ENCODE data around the gene ALPK3. TPM values are rescaled to one million over a fixed set of nuclear protein-coding genes. Genes with fewer than 3 reads are reported as not detected.

ALPK3 gene
- total and polyA plus RNA-seq, 9 of the 15 experiments (the other 6 are each of a cell fraction or from before 2014, with no cell fraction given), result 0.04 to 1.0 (median 0.07) TPM; not detected in 2

- TF ChIP-seq, protein P1, sequence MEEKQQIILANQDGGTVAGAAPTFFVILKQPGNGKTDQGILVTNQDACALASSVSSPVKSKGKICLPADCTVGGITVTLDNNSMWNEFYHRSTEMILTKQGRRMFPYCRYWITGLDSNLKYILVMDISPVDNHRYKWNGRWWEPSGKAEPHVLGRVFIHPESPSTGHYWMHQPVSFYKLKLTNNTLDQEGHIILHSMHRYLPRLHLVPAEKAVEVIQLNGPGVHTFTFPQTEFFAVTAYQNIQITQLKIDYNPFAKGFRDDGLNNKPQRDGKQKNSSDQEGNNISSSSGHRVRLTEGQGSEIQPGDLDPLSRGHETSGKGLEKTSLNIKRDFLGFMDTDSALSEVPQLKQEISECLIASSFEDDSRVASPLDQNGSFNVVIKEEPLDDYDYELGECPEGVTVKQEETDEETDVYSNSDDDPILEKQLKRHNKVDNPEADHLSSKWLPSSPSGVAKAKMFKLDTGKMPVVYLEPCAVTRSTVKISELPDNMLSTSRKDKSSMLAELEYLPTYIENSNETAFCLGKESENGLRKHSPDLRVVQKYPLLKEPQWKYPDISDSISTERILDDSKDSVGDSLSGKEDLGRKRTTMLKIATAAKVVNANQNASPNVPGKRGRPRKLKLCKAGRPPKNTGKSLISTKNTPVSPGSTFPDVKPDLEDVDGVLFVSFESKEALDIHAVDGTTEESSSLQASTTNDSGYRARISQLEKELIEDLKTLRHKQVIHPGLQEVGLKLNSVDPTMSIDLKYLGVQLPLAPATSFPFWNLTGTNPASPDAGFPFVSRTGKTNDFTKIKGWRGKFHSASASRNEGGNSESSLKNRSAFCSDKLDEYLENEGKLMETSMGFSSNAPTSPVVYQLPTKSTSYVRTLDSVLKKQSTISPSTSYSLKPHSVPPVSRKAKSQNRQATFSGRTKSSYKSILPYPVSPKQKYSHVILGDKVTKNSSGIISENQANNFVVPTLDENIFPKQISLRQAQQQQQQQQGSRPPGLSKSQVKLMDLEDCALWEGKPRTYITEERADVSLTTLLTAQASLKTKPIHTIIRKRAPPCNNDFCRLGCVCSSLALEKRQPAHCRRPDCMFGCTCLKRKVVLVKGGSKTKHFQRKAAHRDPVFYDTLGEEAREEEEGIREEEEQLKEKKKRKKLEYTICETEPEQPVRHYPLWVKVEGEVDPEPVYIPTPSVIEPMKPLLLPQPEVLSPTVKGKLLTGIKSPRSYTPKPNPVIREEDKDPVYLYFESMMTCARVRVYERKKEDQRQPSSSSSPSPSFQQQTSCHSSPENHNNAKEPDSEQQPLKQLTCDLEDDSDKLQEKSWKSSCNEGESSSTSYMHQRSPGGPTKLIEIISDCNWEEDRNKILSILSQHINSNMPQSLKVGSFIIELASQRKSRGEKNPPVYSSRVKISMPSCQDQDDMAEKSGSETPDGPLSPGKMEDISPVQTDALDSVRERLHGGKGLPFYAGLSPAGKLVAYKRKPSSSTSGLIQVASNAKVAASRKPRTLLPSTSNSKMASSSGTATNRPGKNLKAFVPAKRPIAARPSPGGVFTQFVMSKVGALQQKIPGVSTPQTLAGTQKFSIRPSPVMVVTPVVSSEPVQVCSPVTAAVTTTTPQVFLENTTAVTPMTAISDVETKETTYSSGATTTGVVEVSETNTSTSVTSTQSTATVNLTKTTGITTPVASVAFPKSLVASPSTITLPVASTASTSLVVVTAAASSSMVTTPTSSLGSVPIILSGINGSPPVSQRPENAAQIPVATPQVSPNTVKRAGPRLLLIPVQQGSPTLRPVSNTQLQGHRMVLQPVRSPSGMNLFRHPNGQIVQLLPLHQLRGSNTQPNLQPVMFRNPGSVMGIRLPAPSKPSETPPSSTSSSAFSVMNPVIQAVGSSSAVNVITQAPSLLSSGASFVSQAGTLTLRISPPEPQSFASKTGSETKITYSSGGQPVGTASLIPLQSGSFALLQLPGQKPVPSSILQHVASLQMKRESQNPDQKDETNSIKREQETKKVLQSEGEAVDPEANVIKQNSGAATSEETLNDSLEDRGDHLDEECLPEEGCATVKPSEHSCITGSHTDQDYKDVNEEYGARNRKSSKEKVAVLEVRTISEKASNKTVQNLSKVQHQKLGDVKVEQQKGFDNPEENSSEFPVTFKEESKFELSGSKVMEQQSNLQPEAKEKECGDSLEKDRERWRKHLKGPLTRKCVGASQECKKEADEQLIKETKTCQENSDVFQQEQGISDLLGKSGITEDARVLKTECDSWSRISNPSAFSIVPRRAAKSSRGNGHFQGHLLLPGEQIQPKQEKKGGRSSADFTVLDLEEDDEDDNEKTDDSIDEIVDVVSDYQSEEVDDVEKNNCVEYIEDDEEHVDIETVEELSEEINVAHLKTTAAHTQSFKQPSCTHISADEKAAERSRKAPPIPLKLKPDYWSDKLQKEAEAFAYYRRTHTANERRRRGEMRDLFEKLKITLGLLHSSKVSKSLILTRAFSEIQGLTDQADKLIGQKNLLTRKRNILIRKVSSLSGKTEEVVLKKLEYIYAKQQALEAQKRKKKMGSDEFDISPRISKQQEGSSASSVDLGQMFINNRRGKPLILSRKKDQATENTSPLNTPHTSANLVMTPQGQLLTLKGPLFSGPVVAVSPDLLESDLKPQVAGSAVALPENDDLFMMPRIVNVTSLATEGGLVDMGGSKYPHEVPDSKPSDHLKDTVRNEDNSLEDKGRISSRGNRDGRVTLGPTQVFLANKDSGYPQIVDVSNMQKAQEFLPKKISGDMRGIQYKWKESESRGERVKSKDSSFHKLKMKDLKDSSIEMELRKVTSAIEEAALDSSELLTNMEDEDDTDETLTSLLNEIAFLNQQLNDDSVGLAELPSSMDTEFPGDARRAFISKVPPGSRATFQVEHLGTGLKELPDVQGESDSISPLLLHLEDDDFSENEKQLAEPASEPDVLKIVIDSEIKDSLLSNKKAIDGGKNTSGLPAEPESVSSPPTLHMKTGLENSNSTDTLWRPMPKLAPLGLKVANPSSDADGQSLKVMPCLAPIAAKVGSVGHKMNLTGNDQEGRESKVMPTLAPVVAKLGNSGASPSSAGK (IDR thresholded peaks at IDR 0.05), result peak; percentile 42
- TF ChIP-seq, protein P2, sequence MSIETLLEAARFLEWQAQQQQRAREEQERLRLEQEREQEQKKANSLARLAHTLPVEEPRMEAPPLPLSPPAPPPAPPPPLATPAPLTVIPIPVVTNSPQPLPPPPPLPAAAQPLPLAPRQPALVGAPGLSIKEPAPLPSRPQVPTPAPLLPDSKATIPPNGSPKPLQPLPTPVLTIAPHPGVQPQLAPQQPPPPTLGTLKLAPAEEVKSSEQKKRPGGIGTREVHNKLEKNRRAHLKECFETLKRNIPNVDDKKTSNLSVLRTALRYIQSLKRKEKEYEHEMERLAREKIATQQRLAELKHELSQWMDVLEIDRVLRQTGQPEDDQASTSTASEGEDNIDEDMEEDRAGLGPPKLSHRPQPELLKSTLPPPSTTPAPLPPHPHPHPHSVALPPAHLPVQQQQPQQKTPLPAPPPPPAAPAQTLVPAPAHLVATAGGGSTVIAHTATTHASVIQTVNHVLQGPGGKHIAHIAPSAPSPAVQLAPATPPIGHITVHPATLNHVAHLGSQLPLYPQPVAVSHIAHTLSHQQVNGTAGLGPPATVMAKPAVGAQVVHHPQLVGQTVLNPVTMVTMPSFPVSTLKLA (conservative IDR thresholded peaks at IDR 0.05), result peak in 1 of 2 experiments; percentile 46; a peak in 1 of 4 replicates
- peak; percentile 41; the same call in 1 of the 2 replicates for TF ChIP-seq C11orf30 (IDR thresholded peaks at IDR 0.05; ENCODE audit: low read depth)
- no peak for TF ChIP-seq SMAD2 (IDR thresholded peaks at IDR 0.05; ENCODE audit: low read depth, low read length)
- peak; percentile 4; the same call in 1 of the 2 replicates for TF ChIP-seq RFX1 (IDR thresholded peaks at IDR 0.05)
- TF ChIP-seq CEBPB (tag; IDR thresholded peaks at IDR 0.05), result no peak
- peak; percentile 37; the same call in 1 of the 2 replicates for TF ChIP-seq L3MBTL2 (IDR thresholded peaks at IDR 0.05)
- peak; percentile 12; the same call in 1 of the 2 replicates for TF ChIP-seq MAFF (IDR thresholded peaks at IDR 0.05; ENCODE audit: low read length)
- peak; percentile 21; the same call in 1 of the 2 replicates for TF ChIP-seq CTBP1 (IDR thresholded peaks at IDR 0.05; ENCODE audit: borderline replicate concordance)
- TF ChIP-seq DMBX1 (CRISPR knock-in tag; IDR thresholded peaks at IDR 0.05; ENCODE audit: borderline replicate concordance), result no peak
- no peak for TF ChIP-seq SP1 (CRISPR knock-in tag; IDR thresholded peaks at IDR 0.05)
- TF ChIP-seq MEIS2 (IDR thresholded peaks at IDR 0.05; ENCODE audit: partially characterized antibody), result peak; percentile 30
- TF ChIP-seq FOXK2 (conservative IDR thresholded peaks at IDR 0.05 in 1 of 2, IDR thresholded peaks at IDR 0.05 in 1 of 2; ENCODE audit: low read depth in 2 of 2), result peak; percentile 80 to 83
- TF ChIP-seq ZNF431 (CRISPR knock-in tag; IDR thresholded peaks at IDR 0.05), result no peak
Measured at GRCh38 chr15:84829428-84829827, 12.3 kb downstream of the ALPK3 start (continued).

All from K562 (cell line).